HG03159 (cell line): ENCODE data around the gene NOVA1.
"Not testable (repeated sequence)": the region's sequence is repeated elsewhere in the genome, so short reads cannot be mapped to it uniquely, and the experiment has no call there.

Experiments used
- ATAC-seq: cut with Tn5 transposase; IDR thresholded peaks from one replicate; pipeline ENCODE4 v1.9.1; 2021; ENCODE audit warnings: mild to moderate bottlenecking, moderate library complexity; ENCODE audit not compliant: unreplicated experiment

Gene NOVA1

GRCh38 chr14:26597589-26598080, at the start of gene NOVA1:
NOVA1 (minus strand) TSS chr14:26598033; CDS start chr14:26597436, 597 bp downstream.
- ATAC-seq: no peak

GRCh38 chr14:26645057-26645456, 47.2 kb upstream of the NOVA1 start:
- not testable (repeated sequence) for ATAC-seq

GRCh38 chr14:26636561-26636960, 38.7 kb upstream of the NOVA1 start:
- no peak for ATAC-seq

GRCh38 chr14:26634946-26635345, 37.1 kb upstream of the NOVA1 start:
- ATAC-seq: not testable (repeated sequence)

GRCh38 chr14:26626256-26626655, 28.4 kb upstream of the NOVA1 start:
- no peak for ATAC-seq

- no peak for ATAC-seq
Observed at GRCh38 chr14:26622611-26623010, 24.8 kb upstream of the NOVA1 start.

GRCh38 chr14:26621807-26622560, 24.2 kb upstream of the NOVA1 start:
- no peak for ATAC-seq

- no peak for ATAC-seq
Observed at GRCh38 chr14:26621364-26621763, 23.5 kb upstream of the NOVA1 start.

- ATAC-seq: no peak
Observed at GRCh38 chr14:26611259-26611658, 13.4 kb upstream of the NOVA1 start.

GRCh38 chr14:26606729-26607312, 9.0 kb upstream of the NOVA1 start:
- ATAC-seq: no peak

GRCh38 chr14:26605602-26606001, 7.8 kb upstream of the NOVA1 start:
- no peak for ATAC-seq

GRCh38 chr14:26602902-26603301, 5.1 kb upstream of the NOVA1 start:
- ATAC-seq: no peak

- no peak for ATAC-seq
Observed at GRCh38 chr14:26601856-26602255, 4.0 kb upstream of the NOVA1 start.

- ATAC-seq: no peak
Observed at GRCh38 chr14:26599291-26599690, 1.5 kb upstream of the NOVA1 start.

GRCh38 chr14:26598672-26599131, 869 bp upstream of the NOVA1 start:
- ATAC-seq: no peak

- no peak for ATAC-seq
Observed at GRCh38 chr14:26598081-26598671, 343 bp upstream of the NOVA1 start.

GRCh38 chr14:26597071-26597588, 703 bp downstream of the NOVA1 start:
- ATAC-seq: no peak

GRCh38 chr14:26596543-26597061, 1.2 kb downstream of the NOVA1 start:
- ATAC-seq: no peak

GRCh38 chr14:26595926-26596542, 1.8 kb downstream of the NOVA1 start:
- no peak for ATAC-seq

- ATAC-seq: no peak
Observed at GRCh38 chr14:26594756-26595545, 2.9 kb downstream of the NOVA1 start.
